GM04503 (cell line): Measurements from ENCODE around the gene ATP7A.

Experiments
- DNase-seq: peaks from one replicate; pipeline ENCODE4 v3.0.0-alpha.2; 2012; ENCODE audit warnings: low read depth

ATP7A gene

DNA sequence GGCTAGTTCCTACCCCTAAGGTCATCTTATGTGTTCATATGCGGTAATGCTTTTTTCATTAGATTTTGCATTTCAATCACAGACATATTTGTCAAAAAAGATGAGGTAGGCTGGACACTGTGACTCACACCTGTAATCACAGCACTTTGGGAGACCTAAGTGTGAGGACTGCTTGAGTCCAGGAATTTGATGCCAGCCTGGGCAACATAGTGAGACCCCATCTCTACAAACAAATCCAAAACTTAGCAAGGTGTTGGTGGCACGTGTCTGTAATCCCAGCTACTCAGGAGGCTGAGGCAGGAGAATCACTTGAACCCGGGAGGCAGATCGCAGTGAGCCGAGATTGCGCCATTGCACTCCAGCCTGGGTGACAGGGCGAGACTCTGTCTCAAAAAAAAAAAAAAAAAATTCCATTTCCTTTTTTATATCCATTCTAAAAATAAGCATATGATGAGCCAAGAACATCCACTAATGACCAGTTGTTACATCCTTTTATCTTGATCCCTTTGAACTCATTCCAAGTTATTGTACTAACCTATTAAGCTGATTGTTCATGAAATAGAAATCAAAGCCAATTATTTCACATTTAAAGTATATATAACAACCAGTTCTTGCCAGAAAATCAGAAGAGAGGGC, 35.5 kb downstream of the ATP7A start:
- DNase-seq: no peak

DNA sequence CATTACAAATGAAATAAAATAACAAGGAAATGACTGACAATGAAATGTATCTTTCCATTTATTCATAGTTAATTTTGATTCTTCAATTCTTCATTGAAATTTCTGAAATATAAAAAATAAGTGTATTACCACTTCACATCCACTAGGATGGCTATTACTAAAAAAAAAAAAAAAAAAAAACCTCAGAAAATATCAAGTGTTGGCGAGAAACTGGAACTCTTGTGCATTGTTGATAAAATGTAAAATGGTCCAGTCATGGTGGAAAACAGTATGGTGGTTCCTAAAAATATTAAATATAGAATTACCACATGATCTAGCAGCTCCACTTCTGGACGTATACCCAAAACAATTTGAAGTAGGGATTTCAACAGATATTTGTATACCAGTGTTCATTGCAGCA, 36.1 kb downstream of the ATP7A start:
- no peak for DNase-seq

DNA sequence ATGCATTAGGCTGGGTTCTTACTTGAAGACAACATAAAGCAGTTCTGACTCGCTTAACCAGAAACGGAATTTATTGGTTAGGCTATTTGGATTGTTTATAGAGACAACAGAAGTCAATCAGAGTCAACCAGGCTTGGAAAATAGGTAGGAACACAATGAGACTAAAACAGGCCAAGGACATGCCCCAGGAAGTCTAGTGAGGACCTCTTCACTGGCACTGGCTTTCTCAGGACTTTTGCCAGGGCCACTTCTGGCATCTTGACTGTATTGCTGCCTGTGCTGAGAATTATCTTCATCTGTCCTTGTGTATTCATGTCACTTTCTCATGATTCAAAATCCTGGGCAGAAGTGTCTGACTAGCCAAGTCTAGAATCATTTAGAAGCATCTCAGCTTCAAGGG, 39.3 kb downstream of the ATP7A start:
- no peak for DNase-seq

DNA sequence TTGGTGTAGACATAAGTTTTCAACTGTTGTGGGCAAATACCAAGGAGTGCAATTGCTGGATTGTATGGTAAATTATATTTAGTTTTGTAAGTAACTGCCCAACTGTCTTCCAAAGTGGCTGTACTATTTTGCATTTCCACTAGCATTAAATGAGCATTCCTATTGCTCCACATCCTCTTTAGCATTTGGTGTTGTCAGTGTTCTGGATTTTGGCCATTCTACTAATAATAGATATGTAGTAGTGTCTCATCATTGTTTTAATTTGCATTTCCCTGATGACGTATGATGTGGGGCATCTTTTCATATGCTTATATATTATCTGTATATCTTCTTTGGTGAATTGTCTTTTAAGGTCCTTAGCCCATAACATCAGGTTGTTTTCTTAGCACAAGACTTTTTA, 41.7 kb downstream of the ATP7A start:
- DNase-seq: no peak

DNA sequence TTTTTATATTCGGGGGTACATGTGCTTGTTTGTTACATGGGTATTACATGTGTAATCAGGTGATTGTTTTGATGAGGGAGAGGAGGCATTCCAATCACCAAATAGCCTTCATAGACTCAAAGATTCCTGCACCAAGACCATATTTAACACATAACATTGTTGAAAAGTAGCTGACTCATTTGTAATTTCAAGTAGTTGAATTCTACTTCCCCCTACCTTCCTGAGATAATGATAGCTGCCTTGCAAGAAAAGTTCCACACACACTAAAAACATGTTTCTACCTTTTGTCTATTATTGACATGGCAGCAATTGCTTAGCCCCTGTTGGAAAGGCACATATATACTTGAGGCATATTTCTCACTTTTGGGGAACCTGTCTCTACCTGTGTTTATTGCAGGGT, 42.8 kb downstream of the ATP7A start:
- DNase-seq: no peak

DNA sequence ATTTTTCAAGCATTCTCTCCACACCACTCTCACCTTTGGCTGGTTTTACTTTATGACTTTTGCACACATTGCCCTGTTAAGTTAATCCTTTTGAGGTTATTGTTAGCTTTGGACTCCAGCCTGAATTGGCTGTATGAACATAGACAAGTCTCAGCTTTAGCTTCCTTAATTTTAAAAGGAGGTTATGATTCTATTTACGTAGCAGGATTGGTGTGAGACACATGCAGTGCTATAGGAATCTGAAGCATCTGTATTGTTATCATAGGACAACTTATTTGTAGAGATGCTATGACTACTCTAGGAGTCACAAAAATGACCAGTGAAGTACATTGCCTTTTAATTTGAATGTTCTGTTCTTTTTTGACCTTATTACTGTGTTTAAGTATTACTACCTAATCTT, 43.2 kb downstream of the ATP7A start:
- no peak for DNase-seq

DNA sequence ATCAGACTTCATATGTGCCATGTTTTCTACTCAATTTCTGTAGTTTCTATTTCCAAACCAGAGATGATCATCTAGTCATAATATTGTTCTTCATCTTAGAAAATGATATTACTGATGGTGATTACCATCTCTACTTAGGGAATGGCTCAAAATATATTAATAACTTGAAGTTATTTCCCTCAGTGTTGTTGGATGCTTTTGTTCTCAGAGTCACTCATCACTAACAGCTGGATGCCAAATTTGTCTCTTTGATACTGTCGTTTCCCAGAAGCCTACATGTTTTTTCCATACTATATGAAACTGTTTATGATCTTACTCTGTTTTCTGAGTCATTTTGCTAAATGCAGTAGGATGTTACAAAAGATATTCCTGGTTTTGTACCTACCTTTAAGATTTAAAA, 50.1 kb downstream of the ATP7A start:
- DNase-seq: no peak

DNA sequence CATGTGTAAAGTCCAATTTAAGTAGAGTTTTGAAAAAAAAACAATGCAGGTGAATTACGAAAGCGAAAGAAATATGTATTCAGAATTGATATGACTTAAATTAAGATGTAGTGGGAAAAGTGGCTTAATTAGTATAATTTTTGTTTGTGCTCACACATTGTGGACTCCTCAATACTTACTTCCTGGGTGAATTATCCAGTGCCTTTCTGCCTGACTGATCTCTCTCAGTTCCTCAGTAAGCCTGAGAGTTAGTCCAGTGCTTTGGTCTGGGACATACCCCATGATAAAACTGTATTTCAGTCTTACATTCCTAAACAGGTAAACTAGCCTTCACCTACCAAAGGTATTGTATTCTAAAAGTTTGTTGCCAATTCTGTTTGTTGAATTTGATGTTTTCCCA, 50.6 kb downstream of the ATP7A start:
- DNase-seq: no peak

DNA sequence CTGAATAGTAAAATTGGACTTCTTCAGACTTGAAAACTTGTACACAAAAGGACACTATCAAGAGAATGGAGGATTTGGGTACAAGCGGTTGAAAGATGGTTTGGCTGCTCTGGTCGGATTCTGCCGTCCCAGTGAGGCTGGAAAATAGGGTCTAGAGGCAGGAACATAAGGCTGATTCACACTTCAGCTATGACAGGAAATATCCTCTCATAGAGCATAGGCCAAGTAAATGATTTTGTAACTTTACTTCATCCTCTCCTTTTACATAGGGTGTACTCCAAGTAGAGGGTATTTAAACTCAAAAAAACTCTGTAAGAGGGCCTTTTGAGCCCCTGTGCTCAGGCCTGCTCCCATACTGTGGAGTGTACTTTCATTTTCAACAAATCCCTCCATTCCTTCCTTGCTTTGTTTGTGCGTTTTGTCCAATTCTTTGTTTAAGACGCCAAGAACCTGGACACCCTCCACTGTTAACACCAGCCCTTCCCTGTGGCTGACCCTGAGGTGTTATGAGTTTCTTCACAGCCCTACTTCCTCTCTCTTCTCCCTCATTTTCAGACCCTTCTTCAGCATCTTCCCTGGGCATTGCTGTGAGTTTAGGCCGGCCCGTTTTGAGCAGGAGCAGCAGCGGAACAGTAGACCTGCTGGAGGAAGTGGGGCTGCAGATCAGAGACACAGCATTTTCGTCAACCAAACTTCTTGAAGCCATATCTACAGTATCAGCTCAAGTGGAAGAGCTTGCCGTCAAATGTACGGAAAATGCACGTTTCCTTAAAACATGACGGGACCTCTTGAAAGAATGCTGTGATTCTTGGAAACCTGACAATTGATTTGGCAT, 51.8 kb downstream of the ATP7A start:
- DNase-seq: no peak

DNA sequence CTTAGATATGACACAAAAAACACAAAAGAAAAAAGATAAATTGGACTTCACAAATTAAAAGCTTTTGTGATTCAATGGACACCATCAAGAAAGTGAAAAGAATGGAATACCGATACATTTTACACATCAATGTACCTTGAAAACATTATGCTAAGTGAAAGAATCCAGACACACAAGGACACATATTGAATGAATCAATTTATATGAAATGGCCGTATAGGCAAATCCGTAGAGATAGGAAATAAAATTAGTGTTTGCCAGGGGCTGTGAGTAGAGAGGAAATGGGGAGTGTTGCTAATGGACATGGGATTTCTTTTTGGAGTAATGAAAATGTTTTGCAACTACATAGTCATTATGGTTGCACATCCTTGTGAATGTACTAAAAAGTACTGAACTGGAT, 55.9 kb downstream of the ATP7A start:
- no peak for DNase-seq

DNA sequence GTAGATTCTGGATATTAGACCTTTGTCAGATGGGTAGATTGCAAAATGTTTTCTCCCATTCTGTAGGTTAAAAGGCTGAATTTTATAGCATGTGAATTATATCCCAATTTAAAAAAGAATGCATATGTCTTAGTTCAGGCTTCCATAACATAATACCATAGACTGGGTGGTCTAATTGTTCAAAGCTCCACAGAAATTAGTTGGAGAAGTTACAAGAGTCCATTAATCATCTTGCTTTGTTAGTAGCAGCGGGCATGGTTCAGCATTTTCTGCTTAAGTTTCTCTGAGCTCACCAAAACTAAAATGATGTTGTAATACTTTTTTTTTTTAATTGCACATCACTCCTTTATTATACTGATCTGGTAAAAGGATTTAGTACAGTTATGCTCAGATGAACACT, 57.1 kb downstream of the ATP7A start:
- no peak for DNase-seq

DNA sequence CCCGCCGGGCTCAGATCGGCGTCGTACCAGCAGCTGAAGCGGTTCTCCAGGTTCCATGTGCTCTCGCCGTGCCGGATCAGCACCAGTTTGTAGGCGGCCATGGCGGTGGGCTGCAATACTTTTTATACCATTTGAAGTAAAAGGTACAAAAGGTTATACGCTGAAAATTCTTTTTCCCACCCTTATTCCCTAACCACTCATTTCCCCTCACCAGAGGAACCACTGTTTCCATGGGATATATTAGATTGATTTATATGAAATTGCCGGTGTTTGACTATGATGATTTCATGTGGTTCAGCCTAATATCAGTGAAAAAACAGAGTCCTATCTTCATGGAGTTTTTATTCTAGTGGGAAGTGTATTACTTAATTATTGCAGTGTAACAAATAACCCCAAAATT, 59.0 kb downstream of the ATP7A start, which contains the start of gene PGAM4:
Gene PGAM4, minus strand, starts transcription at position 101 of the 400 bp plus-strand sequence. Its CDS starts 0 bp downstream, at position 101.
- DNase-seq: no peak

DNA sequence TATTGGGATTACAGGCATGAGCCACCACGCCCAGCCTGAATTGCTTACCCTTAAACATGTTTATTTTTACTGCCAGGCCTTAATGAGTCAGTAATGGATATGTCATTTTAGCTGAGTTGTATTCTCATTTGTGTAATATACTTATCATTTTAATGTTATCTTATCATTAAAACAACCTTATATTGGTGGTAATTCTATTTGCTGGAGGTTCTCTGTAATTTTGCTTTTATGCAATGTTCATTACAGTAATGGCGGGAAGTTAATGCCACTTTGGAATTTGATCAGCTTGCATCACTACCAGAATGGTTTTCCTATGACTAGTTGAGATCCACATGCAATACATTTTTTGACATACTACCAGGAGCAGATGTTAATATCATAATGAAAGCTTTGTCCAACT, 65.3 kb downstream of the ATP7A start:
- no peak for DNase-seq

DNA sequence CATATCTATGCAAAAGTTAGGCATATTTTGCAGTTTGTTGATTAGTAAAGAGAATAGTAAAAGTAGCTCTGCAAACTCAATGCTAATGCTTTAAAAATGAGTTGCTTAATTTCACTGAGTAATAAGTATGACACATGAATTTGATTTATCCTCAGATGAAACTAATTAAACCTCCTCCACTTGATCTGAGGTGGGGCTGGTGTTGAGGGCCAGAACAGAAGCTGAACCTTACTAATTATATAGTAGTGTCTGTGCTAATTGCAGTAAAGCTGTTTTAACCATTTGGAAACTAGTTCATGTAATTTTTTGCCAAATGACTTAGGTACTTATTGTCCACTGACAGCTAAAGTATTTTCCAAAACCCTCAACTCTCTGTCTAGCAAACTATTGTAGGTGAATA, 66.6 kb downstream of the ATP7A start:
- DNase-seq: no peak

DNA sequence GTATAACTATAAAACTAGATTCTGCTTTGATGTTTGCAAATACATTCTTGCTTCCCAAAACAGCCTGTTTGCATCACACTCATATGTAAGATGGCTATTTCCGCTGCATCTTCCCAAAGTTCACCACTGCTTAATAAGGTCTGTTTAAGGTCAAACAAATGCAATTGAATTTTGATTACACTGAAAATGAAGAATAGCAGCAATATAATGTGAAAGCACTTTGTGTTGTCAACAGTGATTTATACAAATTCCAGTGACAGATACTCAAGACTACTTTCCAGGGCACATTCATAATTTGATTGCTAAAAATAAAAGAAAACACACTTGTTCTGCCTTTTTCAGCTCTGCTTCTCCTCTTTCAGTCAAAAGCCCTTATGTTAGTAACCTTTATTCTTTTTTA, 67.0 kb downstream of the ATP7A start:
- DNase-seq: no peak

DNA sequence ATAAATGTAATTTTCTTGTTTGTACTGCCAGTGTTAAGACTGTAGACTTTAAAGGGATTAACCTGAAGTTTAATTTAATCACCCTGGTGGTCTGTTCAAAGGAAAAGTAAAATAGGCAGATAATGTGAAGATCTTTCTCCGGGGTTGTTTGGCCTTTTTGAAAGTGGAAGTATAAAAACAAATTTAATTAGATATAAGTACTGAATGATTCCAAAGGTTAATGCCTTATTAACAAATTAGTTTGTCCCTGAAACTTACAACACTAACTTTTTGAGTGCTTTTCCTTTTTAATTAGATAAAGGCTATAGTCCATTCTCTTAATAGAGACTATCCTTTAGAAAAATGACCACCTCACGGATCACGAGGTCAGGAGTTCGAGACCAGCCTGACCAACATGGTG, 69.4 kb downstream of the ATP7A start:
- DNase-seq: no peak

DNA sequence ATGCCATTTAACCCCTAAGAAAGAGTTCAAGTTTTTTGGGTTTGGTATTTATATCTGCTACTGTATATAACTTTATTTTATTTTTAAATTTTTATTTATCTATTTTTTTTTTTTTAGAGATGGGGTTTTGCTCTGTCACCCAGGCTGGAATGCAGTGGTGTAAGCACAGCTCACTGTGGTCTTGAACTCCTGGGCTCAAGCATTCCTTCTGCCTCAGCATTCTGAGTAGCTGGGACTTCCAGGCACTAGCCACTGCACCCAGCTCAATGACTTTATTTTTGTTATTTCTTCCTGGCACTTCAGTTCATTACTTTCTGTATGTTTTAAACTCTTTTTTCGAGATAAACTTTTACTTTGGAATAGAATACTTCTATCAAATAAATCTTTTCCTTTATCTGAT, 101.4 kb downstream of the ATP7A start:
- no peak for DNase-seq

DNA sequence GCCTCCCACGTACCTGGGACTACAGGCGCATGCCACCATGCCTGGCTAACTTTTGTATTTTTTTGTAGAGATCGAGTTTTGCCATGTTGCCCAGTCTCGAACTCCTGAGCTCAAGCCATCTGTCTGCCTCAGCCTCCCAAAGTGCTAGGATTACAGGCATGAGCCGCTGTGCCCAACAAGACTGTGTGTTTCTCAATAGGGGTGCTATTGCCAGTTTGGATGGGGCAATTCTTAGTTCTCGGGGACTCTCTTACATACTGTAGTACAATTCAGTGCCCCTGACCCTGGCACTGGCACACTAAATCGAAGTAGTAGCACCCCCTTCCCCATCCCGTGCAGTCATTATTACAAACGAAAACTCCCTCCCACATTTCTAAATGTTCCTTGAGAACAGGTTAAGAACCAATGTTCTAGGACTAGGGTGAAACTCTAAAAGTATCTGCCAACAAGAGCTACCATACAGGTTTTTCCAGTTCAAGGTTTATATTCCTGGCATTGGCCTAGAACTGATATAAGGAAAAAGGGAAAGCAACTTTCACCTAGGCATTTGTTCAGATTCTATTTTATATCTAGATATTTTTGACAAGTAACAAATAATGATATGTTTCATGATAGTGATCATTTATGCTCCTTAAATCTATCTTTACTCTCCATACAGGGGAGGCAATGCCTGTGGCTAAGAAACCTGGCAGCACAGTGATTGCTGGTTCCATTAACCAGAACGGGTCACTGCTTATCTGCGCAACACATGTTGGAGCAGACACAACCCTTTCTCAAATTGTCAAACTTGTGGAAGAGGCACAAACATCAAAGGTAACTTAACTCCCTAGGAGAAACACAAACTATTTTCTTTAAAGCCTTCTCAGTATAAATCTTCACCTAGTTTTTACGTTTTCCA, 109.3 kb downstream of the ATP7A start:
- no peak for DNase-seq

DNA sequence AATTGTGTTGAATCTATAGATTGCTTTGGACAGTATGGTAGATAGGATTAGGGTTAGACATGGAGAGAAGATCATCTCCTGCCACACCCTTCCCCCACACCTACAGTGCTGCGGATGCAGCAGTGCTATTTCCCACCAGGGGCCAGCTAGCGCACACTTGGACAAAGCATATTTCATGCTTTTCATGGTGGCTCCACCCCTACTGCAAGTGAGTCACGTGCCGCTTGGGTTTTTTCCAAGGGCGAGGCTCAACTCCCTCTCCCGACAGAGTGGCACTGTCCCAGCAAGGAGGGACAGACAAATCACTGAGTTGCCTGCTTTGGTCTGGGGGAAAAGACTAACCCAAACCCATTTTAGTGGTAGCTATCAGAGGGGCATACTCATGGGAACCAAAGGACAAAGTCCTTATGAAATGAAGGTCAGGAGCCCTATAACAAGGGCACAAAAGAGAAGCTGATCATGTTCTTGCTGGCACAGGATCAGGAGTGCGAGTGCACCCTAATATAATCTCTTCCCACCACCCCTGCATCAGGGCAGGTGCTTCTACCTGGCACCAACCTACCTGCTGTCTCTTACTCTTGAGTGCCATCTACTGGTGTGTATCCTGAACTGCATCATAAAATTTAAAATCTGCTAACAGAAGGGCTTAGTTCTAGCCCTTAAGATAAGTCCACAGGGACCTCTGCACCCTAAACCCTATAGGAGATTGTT, 114.0 kb downstream of the ATP7A start:
- no peak for DNase-seq

DNA sequence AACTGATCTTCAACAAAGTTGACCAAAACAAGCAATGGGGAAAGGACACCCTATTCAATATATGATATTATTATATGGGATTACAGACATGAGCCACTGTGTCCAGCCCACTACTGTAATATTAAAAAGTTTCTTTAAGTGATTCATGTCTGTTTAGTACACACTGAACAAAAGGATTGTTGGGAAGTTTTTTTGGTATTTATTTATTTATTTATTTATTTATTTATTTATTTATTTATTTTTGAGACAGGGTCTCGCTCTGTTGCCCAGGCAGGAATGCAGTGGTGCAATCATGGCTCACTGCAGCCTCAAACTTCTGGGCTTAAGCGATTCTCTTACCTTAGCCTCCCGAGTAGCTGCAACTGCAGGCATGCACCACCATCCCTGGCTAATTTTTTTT, 117.3 kb downstream of the ATP7A start:
- DNase-seq: no peak

DNA sequence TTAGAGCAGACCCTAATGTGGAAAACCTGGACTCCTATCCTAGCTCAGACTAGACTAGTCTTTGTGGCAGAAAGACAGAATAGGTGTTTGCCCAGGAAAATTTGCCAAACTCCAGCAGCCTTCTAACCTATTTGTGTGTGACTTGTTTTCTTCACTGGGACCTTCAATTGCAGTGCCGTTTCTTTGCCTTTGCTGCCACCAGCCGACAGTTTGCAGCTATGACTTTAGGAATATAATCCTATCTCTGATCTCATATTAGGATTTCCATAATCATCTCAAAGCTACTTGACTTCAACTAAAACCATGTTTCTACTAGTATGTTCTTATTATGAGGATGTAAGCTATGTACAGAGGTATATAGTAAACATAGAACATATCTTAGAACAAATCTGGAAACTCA, 119.2 kb downstream of the ATP7A start:
- no peak for DNase-seq

DNA sequence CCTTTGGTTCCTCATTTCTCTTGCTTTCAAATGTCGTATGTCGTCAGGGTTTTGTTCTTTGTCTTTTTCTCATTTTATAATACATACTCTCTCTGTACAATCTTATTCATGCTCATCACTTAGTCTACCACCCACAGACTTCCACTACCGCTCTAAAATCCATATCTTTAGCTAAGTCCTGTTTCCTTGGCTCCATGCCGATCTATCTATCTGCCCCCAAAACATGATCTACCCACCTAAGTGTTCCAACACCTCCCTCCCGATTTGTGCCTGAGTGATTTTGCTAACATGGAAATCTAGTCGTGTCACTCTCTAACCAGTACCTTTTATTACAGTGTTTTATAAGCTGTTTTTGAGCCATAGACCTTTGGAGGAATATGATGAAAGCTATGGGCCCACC, 124.6 kb downstream of the ATP7A start:
- no peak for DNase-seq
